Measurements from ENCODE around the gene SDR42E1. TPM values are rescaled to one million over a fixed set of nuclear protein-coding genes. Genes with fewer than 3 reads are reported as not detected.

Gene SDR42E1
- total and polyA plus RNA-seq, 12 donors: 0.36 to 1.6 (median 1.0) TPM

DNA sequence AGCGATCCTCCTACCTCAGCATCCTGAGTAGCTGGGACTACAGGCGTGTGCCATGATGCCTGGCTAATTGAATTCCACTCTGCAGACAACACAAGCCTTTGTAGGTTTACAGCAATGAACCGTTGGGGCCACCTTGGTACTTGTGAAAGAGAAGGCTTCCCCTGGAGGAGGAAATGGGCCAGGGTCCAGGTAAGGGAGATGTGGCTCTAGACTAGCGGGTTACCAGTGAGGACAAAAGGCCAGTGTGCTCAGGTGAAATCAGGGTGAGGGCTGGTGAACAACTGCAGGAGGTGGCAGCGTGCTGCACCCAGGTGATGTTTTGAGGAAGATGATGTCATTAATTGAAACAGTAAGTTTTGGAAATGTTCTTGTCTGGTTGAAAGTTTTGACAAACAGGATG lies 6.7 kb downstream of the SDR42E1 start:
- Histone ChIP-seq H3K4me3 (no peak overlapping the region), H3K27me3 (no peaks in the 10 kb centered on the region), H3K36me3 (no peaks in the 10 kb centered on the region), H3K9me3 (peaks cover 0 to 20% (median 7%) of the 10 kb centered on the region in 11 donors), H3K4me1 (peaks cover 0 to 24% (median 4%) of the 10 kb centered on the region in 9 donors), H3K27ac (peak overlapping the region in 3 of 10 donors; percentile 39 to 53 (median 49))
- ATAC-seq (peak in 2 of 8 donors; percentile 8 to 24), DNase-seq (no peak)
- TF ChIP-seq, protein P1, sequence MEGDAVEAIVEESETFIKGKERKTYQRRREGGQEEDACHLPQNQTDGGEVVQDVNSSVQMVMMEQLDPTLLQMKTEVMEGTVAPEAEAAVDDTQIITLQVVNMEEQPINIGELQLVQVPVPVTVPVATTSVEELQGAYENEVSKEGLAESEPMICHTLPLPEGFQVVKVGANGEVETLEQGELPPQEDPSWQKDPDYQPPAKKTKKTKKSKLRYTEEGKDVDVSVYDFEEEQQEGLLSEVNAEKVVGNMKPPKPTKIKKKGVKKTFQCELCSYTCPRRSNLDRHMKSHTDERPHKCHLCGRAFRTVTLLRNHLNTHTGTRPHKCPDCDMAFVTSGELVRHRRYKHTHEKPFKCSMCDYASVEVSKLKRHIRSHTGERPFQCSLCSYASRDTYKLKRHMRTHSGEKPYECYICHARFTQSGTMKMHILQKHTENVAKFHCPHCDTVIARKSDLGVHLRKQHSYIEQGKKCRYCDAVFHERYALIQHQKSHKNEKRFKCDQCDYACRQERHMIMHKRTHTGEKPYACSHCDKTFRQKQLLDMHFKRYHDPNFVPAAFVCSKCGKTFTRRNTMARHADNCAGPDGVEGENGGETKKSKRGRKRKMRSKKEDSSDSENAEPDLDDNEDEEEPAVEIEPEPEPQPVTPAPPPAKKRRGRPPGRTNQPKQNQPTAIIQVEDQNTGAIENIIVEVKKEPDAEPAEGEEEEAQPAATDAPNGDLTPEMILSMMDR (IDR thresholded peaks at IDR 0.05): no peak
- intact Hi-C loops (cut with DNase I): no loop called here
- 66% methylated on average over 5 of the region's 5 CpGs for WGBS, 2 donors

DNA sequence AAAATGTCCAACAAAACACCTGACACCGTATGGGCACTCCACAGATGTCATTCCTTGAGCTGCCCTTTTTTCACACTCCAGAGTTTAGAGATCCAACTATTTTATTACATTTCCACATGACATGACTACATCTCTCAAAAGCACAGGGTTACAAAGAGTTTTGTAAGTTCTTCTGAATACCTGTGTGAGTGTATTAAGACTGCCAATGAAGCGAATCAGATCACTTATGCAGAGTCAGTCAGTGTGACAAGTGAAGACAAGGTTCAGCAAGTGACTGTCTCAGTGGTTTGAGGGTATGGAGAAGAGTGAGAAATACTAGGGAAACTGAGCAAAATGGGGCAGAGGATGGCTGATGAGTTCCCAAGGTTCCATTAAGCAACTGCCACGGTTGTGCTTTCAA lies 8.4 kb downstream of the SDR42E1 start:
- Histone ChIP-seq H3K4me3 (no peak overlapping the region), H3K27me3 (no peaks in the 10 kb centered on the region), H3K27ac (no peak overlapping the region), H3K9me3 (peaks cover 0 to 4% (median 0%) of the 10 kb centered on the region in 11 donors), H3K36me3 (no peaks in the 10 kb centered on the region), H3K4me1 (peaks cover 0 to 26% (median 4%) of the 10 kb centered on the region in 9 donors)
- TF ChIP-seq, protein P1 (IDR thresholded peaks at IDR 0.05): no peak
- WGBS, 2 donors: 88 to 89% methylated on average over 3 of the region's 3 CpGs
- DNase-seq: no peak
- intact Hi-C loops (cut with DNase I): no loop called here
- no peak for ATAC-seq

DNA sequence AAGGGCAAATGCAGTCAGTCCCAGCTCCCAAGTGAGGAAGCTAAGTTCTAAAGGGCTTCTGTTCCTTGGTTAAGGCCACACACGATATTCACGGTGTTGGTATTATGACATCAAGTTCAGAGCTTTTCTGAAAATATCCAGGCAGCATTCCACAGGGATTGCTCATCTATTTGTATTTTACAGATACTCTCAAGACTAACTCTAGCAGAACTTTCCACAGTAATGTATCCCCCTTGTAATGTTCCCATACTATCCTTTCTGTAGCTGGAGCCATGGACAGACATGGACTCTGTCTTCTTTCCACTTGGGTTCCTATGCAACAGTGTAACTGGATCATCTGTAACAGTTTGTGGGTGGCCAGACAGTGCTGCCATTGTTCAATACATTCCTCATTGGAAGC lies 13.5 kb downstream of the SDR42E1 start:
- TF ChIP-seq, protein P1 (IDR thresholded peaks at IDR 0.05): no peak
- Histone ChIP-seq H3K4me1 (peaks cover 0 to 16% (median 6%) of the 10 kb centered on the region in 9 donors), H3K27me3 (no peaks in the 10 kb centered on the region), H3K36me3 (no peaks in the 10 kb centered on the region), H3K4me3 (no peak overlapping the region), H3K9me3 (no peaks in the 10 kb centered on the region), H3K27ac (no peak overlapping the region)
- ATAC-seq: peak in 1 of 8 donors; percentile 15
- 21 to 22% methylated on average over 2 of the region's 2 CpGs for WGBS, 2 donors
- intact Hi-C loops (cut with DNase I): no loop called here
- no peak for DNase-seq

DNA sequence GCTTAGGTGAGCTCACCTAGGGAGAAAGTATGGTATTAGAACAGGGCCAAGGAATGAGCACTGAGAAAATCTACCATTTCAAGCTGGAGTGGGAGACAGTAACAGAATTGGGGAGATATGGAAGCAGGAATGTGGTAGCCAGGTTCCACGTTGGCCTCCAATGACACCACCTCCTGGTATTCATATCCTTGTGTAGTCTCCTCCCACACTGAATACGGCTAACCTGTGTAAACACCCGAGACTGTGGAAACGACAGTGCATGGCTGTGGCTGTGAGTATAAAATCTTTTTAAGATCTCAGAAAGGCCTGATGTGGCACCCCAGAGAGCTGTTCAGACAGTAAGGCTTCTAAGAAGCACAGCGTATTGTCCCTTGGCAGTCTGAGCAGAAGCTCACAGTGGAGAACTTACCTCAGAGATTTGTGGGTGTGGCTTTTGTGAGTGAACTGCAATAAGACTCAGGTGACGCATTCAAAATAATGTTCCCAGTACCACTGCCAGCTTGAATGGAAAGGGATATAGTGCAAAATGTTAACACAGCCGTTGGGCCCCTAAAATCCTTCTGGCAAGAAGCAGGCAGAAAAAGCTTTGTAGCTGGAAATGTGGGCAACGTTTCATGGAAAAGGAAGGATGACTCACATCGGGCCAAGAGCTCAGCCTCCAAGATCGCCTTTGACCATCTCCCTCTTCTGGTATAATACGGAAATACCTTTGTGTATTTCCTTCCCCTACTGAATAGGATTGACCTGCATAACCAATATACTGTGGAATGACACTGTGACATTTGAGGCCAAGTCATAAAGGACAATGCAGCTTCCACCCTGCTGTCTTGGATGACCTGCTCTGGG lies 14.4 kb downstream of the SDR42E1 start:
- intact Hi-C loops (cut with DNase I): no loop called here
- DNase-seq (no peak), ATAC-seq (peak in 3 of 8 donors; percentile 38 to 52 (median 46))
- Histone ChIP-seq H3K4me3 (no peak overlapping the region), H3K27me3 (no peaks in the 10 kb centered on the region), H3K4me1 (peaks cover 0 to 16% (median 6%) of the 10 kb centered on the region in 9 donors), H3K9me3 (no peaks in the 10 kb centered on the region), H3K27ac (no peak overlapping the region), H3K36me3 (no peaks in the 10 kb centered on the region)
- 62 to 68% methylated on average over 11 of the region's 11 CpGs for WGBS, 2 donors
- TF ChIP-seq, protein P1 (IDR thresholded peaks at IDR 0.05): peak in 2 of 9 donors; percentile 7 to 15

Data from heart right ventricle (tissue), 16 donors.